Esophagus muscularis mucosa (tissue), 4 donors: Measurements from ENCODE around the gene TUBB4B. TPM values are rescaled to one million over a fixed set of nuclear protein-coding genes. Genes with fewer than 3 reads are reported as not detected.

Experiments used
- DNase-seq: peaks from one replicate; pipeline ENCODE4 v3.0.0-alpha.2; 2017; ENCODE audit errors: extremely low spot score
- H3K27ac ChIP-seq, 4 donors: fragments of 200-600 bp; sonication (generic); replicated peaks in 1 of 4; 1 replicate in 3 of 4; 2 replicates in 1 of 4; pipeline ENCODE4 v1.5.1; 2016 to 2019; ENCODE audit warnings: mild to moderate bottlenecking in 1 of 4
- H3K27me3 ChIP-seq, 4 donors: fragments of 200-600 bp; sonication (generic); one replicate each; pipeline versions ENCODE4 v1.5.1 to v1.6.0; 2016 to 2019
- H3K36me3 ChIP-seq, 4 donors: fragments of 200-600 bp; sonication (generic); one replicate each; pipeline ENCODE4 v1.5.1; 2016 to 2019
- H3K4me1 ChIP-seq, 4 donors: fragments of 200-600 bp; sonication (generic); one replicate each; pipeline ENCODE4 v1.5.1; 2016 to 2019
- H3K4me3 ChIP-seq, 4 donors: fragments of 200-600 bp; sonication (generic); 1 replicate in 2 of 4; 2 replicates in 2 of 4; pipeline ENCODE4 v1.5.1; 2016 to 2019; ENCODE audit warnings: mild to moderate bottlenecking in 4 of 4, moderate library complexity in 1 of 4
- H3K9me3 ChIP-seq, 4 donors: fragments of 200-600 bp; sonication (generic); 1 replicate in 3 of 4; 2 replicates in 1 of 4; pipeline ENCODE4 v1.5.1; 2016 to 2019
- CTCF ChIP-seq, 3 experiments: fragments of 200-600 bp in 2 of 3; fragments of 450-650 bp in 1 of 3; sonication (generic) in 2 of 3; IDR thresholded peaks; one replicate each; pipeline ENCODE4 v1.5.1; 2017 to 2019; ENCODE audit warnings: antibody characterized with exemption in 3 of 3, mild to moderate bottlenecking in 2 of 3, moderate library complexity in 1 of 3
- EP300 ChIP-seq: sonication (generic); formaldehyde crosslinking; IDR thresholded peaks from one replicate; pipeline ENCODE4 v1.6.1; 2017; ENCODE audit warnings: antibody characterized with exemption
- POLR2A ChIP-seq: fragments of 450-650 bp; IDR thresholded peaks from one replicate; pipeline ENCODE4 v1.6.1; 2017; ENCODE audit warnings: antibody characterized with exemption, moderate library complexity, mild to moderate bottlenecking, low read depth
- POLR2AphosphoS5 ChIP-seq, 2 donors: sonication (generic); formaldehyde crosslinking; IDR thresholded peaks; one replicate each; pipeline ENCODE4 v1.6.1; 2017; ENCODE audit warnings: antibody characterized with exemption in 2 of 2
- WGBS: methylation state at CpG from one replicate; pipeline ENCODE4 v1.1.5; 2018; 5-methylcytosine and 5-hydroxymethylcytosine counted together
- intact Hi-C: fragments of 100-400 bp; cut with DNase I; formaldehyde crosslinking; loops from one replicate; pipeline ENCODE4 v1.15.1; 2023
- total RNA-seq, 4 donors: library from RNA; depleted of rRNA; stranded (reverse); fragments of >200 nt; gene quantifications; one replicate each; pipeline versions ENCODE4 v1.1.0 to v1.2.1, GENCODE V29; 2016

TUBB4B gene
- total RNA-seq, 4 donors from 2014 or later: 227 to 469 (median 304) TPM

GRCh38 chr9:137214620-137215019 is 26.5 kb upstream of the TUBB4B start:
- H3K27ac ChIP-seq: no peak overlapping the region
- intact Hi-C loops: no loop called here

GRCh38 chr9:137215196-137215986 is 25.7 kb upstream of the TUBB4B start:
- H3K4me1 ChIP-seq: peaks cover 4 to 20% (median 13%) of the 10 kb centered on the region in 4 donors
- H3K27ac ChIP-seq: no peak overlapping the region
- intact Hi-C loops: no loop called here
- DNase-seq: no peak
- H3K9me3 ChIP-seq: no peaks in the 10 kb centered on the region
- H3K27me3 ChIP-seq: no peaks in the 10 kb centered on the region
- 88% methylated on average over 13 of the region's 22 CpGs for WGBS
- H3K36me3 ChIP-seq: peaks cover 0 to 37% (median 13%) of the 10 kb centered on the region in 4 donors
- TF ChIP-seq POLR2AphosphoS5 (IDR thresholded peaks at IDR 0.05) (no peak), POLR2A (no peak), EP300 (no peak), CTCF (IDR thresholded peaks at IDR 0.05) (no peak)
- no peak overlapping the region for H3K4me3 ChIP-seq

More at GRCh38 chr9:137214620-137215019, 26.5 kb upstream of the TUBB4B start:
- WGBS: 93% methylated on average over 19 of the region's 19 CpGs
- TF ChIP-seq POLR2A: no peak
- TF ChIP-seq POLR2AphosphoS5 (IDR thresholded peaks at IDR 0.05): no peak
- no peak for TF ChIP-seq CTCF (IDR thresholded peaks at IDR 0.05)
- no peak for TF ChIP-seq EP300
- no peaks in the 10 kb centered on the region for H3K27me3 ChIP-seq
- peaks cover 4 to 20% (median 13%) of the 10 kb centered on the region in 4 donors for H3K4me1 ChIP-seq
- peaks cover 0 to 44% (median 15%) of the 10 kb centered on the region in 4 donors for H3K36me3 ChIP-seq
- H3K9me3 ChIP-seq: no peaks in the 10 kb centered on the region
- H3K4me3 ChIP-seq: no peak overlapping the region
- DNase-seq: no peak

- Histone ChIP-seq H3K4me1 (peaks cover 9 to 30% (median 17%) of the 10 kb centered on the region in 4 donors), H3K9me3 (no peaks in the 10 kb centered on the region), H3K36me3 (peaks cover 0 to 27% (median 13%) of the 10 kb centered on the region in 4 donors), H3K27ac (no peak overlapping the region), H3K4me3 (no peak overlapping the region), H3K27me3 (no peaks in the 10 kb centered on the region)
- intact Hi-C loops: no loop called here
- TF ChIP-seq POLR2AphosphoS5 (IDR thresholded peaks at IDR 0.05): no peak
- no peak for TF ChIP-seq POLR2A
- TF ChIP-seq EP300: no peak
- TF ChIP-seq CTCF (IDR thresholded peaks at IDR 0.05): no peak
- no peak for DNase-seq
- 90% methylated on average over 4 of the region's 30 CpGs for WGBS
These were observed 24.7 kb upstream of the TUBB4B start for GRCh38 chr9:137216188-137216965.

- H3K4me3 ChIP-seq: peak overlapping the region in 2 of 4 donors; percentile 22 to 45
These were observed 23.5 kb upstream of the TUBB4B start for GRCh38 chr9:137217276-137218211.

More at GRCh38 chr9:137217276-137218211, 23.5 kb upstream of the TUBB4B start:
- DNase-seq: no peak
- no peaks in the 10 kb centered on the region for H3K9me3 ChIP-seq
- H3K27ac ChIP-seq: no peak overlapping the region
- WGBS: 54% methylated on average over 16 of the region's 36 CpGs
- intact Hi-C loops: no loop called here
- peaks cover 18 to 38% (median 23%) of the 10 kb centered on the region in 4 donors for H3K4me1 ChIP-seq
- peaks cover 0 to 26% (median 13%) of the 10 kb centered on the region in 4 donors for H3K36me3 ChIP-seq
- no peaks in the 10 kb centered on the region for H3K27me3 ChIP-seq
- TF ChIP-seq EP300 (no peak), POLR2AphosphoS5 (IDR thresholded peaks at IDR 0.05) (no peak)
